H9 (cell line): ENCODE results near the gene ATOSB. TPM values are rescaled to one million over a fixed set of nuclear protein-coding genes. Genes with fewer than 3 reads are reported as not detected.

Experiments
- DNase-seq: peaks from one replicate; pipeline ENCODE4 v3.0.0-alpha.2; 2017
- H2AFZ ChIP-seq: one replicate; pipeline ENCODE4 v1.6.1; 2013; ENCODE audit warnings: mild to moderate bottlenecking, low read length, control low read depth, moderate library complexity
- H2AK5ac ChIP-seq: 2 replicates; pipeline ENCODE4 v1.6.1; 2013; ENCODE audit warnings: low read length, control low read depth, mixed read lengths; ENCODE audit not compliant: insufficient read length
- H2BK120ac ChIP-seq: one replicate; pipeline ENCODE4 v1.6.1; 2013; ENCODE audit warnings: low read depth, mild to moderate bottlenecking, low read length, control low read depth, inconsistent platforms; ENCODE audit not compliant: poor library complexity, severe bottlenecking
- H2BK12ac ChIP-seq: 2 replicates; pipeline ENCODE4 v1.6.1; 2013; ENCODE audit warnings: low read length, control low read depth, mixed read lengths, low read depth; ENCODE audit not compliant: insufficient read length
- H2BK15ac ChIP-seq: 2 replicates; pipeline ENCODE4 v1.6.1; 2013; ENCODE audit warnings: low read depth, low read length, control low read depth
- H2BK20ac ChIP-seq: one replicate; pipeline ENCODE4 v1.6.1; 2013; ENCODE audit warnings: low read depth, mild to moderate bottlenecking, low read length, control low read depth, inconsistent platforms; ENCODE audit not compliant: poor library complexity, severe bottlenecking
- H2BK5ac ChIP-seq: 2 replicates; pipeline ENCODE4 v1.6.1; 2013; ENCODE audit warnings: low read length, control low read depth, mixed read lengths; ENCODE audit not compliant: insufficient read length
- H3K14ac ChIP-seq: 2 replicates; pipeline ENCODE4 v1.6.1; 2013; ENCODE audit warnings: low read length, control low read depth; ENCODE audit not compliant: insufficient read depth
- H3K18ac ChIP-seq: 2 replicates; pipeline ENCODE4 v1.6.1; 2013; ENCODE audit warnings: low read depth, mild to moderate bottlenecking, mixed read lengths, low read length, control low read depth; ENCODE audit not compliant: insufficient read length
- H3K23ac ChIP-seq: 2 replicates; pipeline ENCODE4 v1.6.1; 2013; ENCODE audit warnings: low read length, control low read depth, mixed read lengths, low read depth; ENCODE audit not compliant: insufficient read length
- H3K23me2 ChIP-seq: 2 replicates; pipeline ENCODE4 v1.6.1; 2013; ENCODE audit warnings: low read depth, mild to moderate bottlenecking, mixed read lengths, low read length, control low read depth; ENCODE audit not compliant: insufficient read length, poor library complexity, severe bottlenecking
- H3K27ac ChIP-seq: 2 replicates; pipeline ENCODE4 v1.5.1; 2013; ENCODE audit warnings: low read length, control low read depth, mixed read lengths, low read depth; ENCODE audit not compliant: insufficient read length
- H3K27me3 ChIP-seq: 2 replicates; pipeline ENCODE4 v1.6.1; 2013; ENCODE audit warnings: low read length, control low read depth, inconsistent platforms; ENCODE audit not compliant: insufficient read depth
- H3K4ac ChIP-seq: 2 replicates; pipeline ENCODE4 v1.6.1; 2013; ENCODE audit warnings: low read depth, mild to moderate bottlenecking, control low read depth, inconsistent platforms, low read length, moderate library complexity
- H3K4me1 ChIP-seq: 2 replicates; pipeline ENCODE4 v1.6.1; 2013; ENCODE audit warnings: low read length, control low read depth, inconsistent platforms; ENCODE audit not compliant: insufficient read depth
- H3K4me2 ChIP-seq: 2 replicates; pipeline ENCODE4 v1.6.1; 2013; ENCODE audit warnings: low read length, control low read depth, mixed read lengths; ENCODE audit not compliant: insufficient read length, insufficient read depth
- H3K56ac ChIP-seq: 2 replicates; pipeline ENCODE4 v1.6.1; 2013; ENCODE audit warnings: low read depth, mild to moderate bottlenecking, mixed read lengths, low read length, control low read depth; ENCODE audit not compliant: insufficient read length
- H3K79me1 ChIP-seq: 2 replicates; pipeline ENCODE4 v1.6.1; 2013; ENCODE audit warnings: low read depth, mild to moderate bottlenecking, moderate library complexity, low read length, control low read depth, inconsistent platforms; ENCODE audit not compliant: insufficient read depth, poor library complexity, severe bottlenecking
- H3K79me2 ChIP-seq: 2 replicates; pipeline ENCODE4 v1.6.1; 2013; ENCODE audit warnings: low read length, control low read depth, inconsistent platforms; ENCODE audit not compliant: insufficient read depth
- H3K9ac ChIP-seq: 2 replicates; pipeline ENCODE4 v1.6.1; 2013; ENCODE audit warnings: low read length, control low read depth, mixed read lengths; ENCODE audit not compliant: insufficient read length; ENCODE audit errors: extremely low read depth
- H3K9me3 ChIP-seq: one replicate; pipeline ENCODE4 v1.6.1; 2013; ENCODE audit warnings: low read depth, low read length, inconsistent platforms; ENCODE audit not compliant: control insufficient read depth
- H3T11ph ChIP-seq: one replicate; pipeline ENCODE4 v1.6.1; 2013; ENCODE audit warnings: mild to moderate bottlenecking, low read length, control low read depth, inconsistent platforms
- H4K20me1 ChIP-seq: one replicate; pipeline ENCODE4 v1.6.1; 2013; ENCODE audit not compliant: control insufficient read depth, insufficient read length, insufficient read depth
- H4K5ac ChIP-seq: 2 replicates; pipeline ENCODE4 v1.6.1; 2013; ENCODE audit warnings: low read depth, mild to moderate bottlenecking, mixed read lengths, low read length, control low read depth; ENCODE audit not compliant: insufficient read length
- H4K8ac ChIP-seq: replicated peaks from 2 replicates; pipeline ENCODE4 v1.6.1; 2013; ENCODE audit warnings: low read length, control low read depth, mixed read lengths, low read depth; ENCODE audit not compliant: insufficient read length
- H4K91ac ChIP-seq: 2 replicates; pipeline ENCODE4 v1.6.1; 2013; ENCODE audit warnings: low read depth, mild to moderate bottlenecking, moderate library complexity, mixed read lengths, low read length, control low read depth; ENCODE audit not compliant: insufficient read length
- H3K27ac Mint-ChIP-seq, 3 experiments: 2 replicates in 2 of 3; 3 replicates in 1 of 3; pipeline ENCODE4 v1.8.0; 2020 to 2021; ENCODE audit warnings: mixed read lengths in 3 of 3, mild to moderate bottlenecking in 1 of 3, moderate library complexity in 1 of 3
- H3K27me3 Mint-ChIP-seq: 2 replicates; pipeline ENCODE4 v1.8.0; 2021; ENCODE audit warnings: low read depth, mild to moderate bottlenecking, moderate library complexity, mixed read lengths
- H3K36me3 Mint-ChIP-seq, 3 experiments: 2 replicates in 2 of 3; 3 replicates in 1 of 3; pipeline ENCODE4 v1.8.0; 2020 to 2021; ENCODE audit warnings: low read depth in 3 of 3, mixed read lengths in 3 of 3; ENCODE audit not compliant: insufficient read depth in 1 of 3
- H3K4me1 Mint-ChIP-seq, 2 experiments: 2 replicates each; pipeline ENCODE4 v1.8.0; 2020; ENCODE audit warnings: mixed read lengths in 2 of 2
- H3K4me3 Mint-ChIP-seq, 2 experiments: 2 replicates in 1 of 2; 3 replicates in 1 of 2; pipeline ENCODE4 v1.8.0; 2020 to 2021; ENCODE audit warnings: mild to moderate bottlenecking in 2 of 2, mixed read lengths in 2 of 2, moderate library complexity in 1 of 2
- H3K9me3 Mint-ChIP-seq, 2 experiments: 2 replicates in 1 of 2; 3 replicates in 1 of 2; pipeline ENCODE4 v1.8.0; 2020; ENCODE audit warnings: mild to moderate bottlenecking in 2 of 2, mixed read lengths in 2 of 2, moderate library complexity in 1 of 2
- WGBS: extraction: QIAGEN DNeasy Blood & Tissue Kit; methylation state at CpG from one replicate; pipeline ENCODE4 v1.1.7; 2013; ENCODE audit warnings: missing lambda C conversion rate, low lambda C conversion rate, mixed read lengths; ENCODE audit not compliant: insufficient read length; ENCODE audit errors: extremely low coverage; 5-methylcytosine and 5-hydroxymethylcytosine counted together
- total RNA-seq: library from RNA; stranded (reverse); gene quantifications from 2 replicates; pipeline ENCODE4 v1.2.1, GENCODE V29; 2021
- TF ChIP-seq, protein P1 (sequence below): fragments of 200-600 bp; sonication (generic); conservative IDR thresholded peaks from 3 replicates; pipeline ENCODE4 v1.8.0; 2021; ENCODE audit warnings: antibody characterized with exemption, mild to moderate bottlenecking

The ATOSB gene
- total RNA-seq, 1 experiment from 2014 or later, result 5.6 TPM

DNA sequence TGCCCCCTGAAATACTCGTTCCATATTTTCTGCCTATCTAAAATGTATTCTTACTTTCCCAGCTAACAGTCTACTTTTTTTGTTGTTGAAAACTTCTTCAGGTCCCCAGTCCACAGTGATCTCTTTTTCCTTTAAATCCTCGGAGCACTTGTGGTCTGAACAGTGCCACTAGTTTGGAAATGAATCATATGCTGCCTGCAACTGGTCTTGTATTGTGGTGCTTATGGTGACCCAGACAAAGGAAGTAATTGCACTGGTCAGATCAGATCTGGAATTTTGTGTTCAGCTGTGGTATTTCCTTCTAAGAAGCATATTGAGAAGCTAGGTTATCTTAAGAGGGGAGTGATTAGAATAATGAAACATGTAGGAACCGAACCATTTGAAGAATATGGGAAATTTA lies 49.0 kb upstream of the ATOSB start:
- TF ChIP-seq, protein P1, sequence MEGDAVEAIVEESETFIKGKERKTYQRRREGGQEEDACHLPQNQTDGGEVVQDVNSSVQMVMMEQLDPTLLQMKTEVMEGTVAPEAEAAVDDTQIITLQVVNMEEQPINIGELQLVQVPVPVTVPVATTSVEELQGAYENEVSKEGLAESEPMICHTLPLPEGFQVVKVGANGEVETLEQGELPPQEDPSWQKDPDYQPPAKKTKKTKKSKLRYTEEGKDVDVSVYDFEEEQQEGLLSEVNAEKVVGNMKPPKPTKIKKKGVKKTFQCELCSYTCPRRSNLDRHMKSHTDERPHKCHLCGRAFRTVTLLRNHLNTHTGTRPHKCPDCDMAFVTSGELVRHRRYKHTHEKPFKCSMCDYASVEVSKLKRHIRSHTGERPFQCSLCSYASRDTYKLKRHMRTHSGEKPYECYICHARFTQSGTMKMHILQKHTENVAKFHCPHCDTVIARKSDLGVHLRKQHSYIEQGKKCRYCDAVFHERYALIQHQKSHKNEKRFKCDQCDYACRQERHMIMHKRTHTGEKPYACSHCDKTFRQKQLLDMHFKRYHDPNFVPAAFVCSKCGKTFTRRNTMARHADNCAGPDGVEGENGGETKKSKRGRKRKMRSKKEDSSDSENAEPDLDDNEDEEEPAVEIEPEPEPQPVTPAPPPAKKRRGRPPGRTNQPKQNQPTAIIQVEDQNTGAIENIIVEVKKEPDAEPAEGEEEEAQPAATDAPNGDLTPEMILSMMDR, result no peak
- peaks cover 0 to 2% (median 0%) of the 10 kb centered on the region in 3 experiments; a peak in 1 of 7 replicates for H3K36me3 Mint-ChIP-seq
- no peak overlapping the region for H3K18ac ChIP-seq
- no peak overlapping the region for H2BK12ac ChIP-seq
- no peak overlapping the region for H3K27ac ChIP-seq
- H3K9me3 Mint-ChIP-seq, result no peaks in the 10 kb centered on the region
- H3K27ac Mint-ChIP-seq, result no peak overlapping the region; a peak in 2 of 7 replicates
- DNase-seq, result no peak
- no peak overlapping the region for H4K8ac ChIP-seq
- no peak overlapping the region for H2BK120ac ChIP-seq
- H3K9me3 ChIP-seq, result no peaks in the 10 kb centered on the region
- no peak overlapping the region for H2AK5ac ChIP-seq
- H4K5ac ChIP-seq, result no peak overlapping the region
- H3K4me3 Mint-ChIP-seq, result no peak overlapping the region
- no peak overlapping the region for H3K4me2 ChIP-seq
- H3K14ac ChIP-seq, result no peak overlapping the region
- no peak overlapping the region for H2BK20ac ChIP-seq
- no peak overlapping the region for H3K4ac ChIP-seq
- H3T11ph ChIP-seq, result no peak overlapping the region
- H4K20me1 ChIP-seq, result no peaks in the 10 kb centered on the region
- H3K4me1 ChIP-seq, result peaks cover 4% of the 10 kb centered on the region; the same call in 1 of the 2 replicates
- no peak overlapping the region for H2AFZ ChIP-seq
- no peaks in the 10 kb centered on the region for H3K27me3 Mint-ChIP-seq
- H4K91ac ChIP-seq, result no peak overlapping the region
- no peak overlapping the region for H3K23ac ChIP-seq
- H3K79me1 ChIP-seq, result no peaks in the 10 kb centered on the region
- H3K27me3 ChIP-seq, result no peaks in the 10 kb centered on the region
- H3K4me1 Mint-ChIP-seq, result peaks cover 23 to 31% of the 10 kb centered on the region in 2 experiments
- no peak overlapping the region for H3K9ac ChIP-seq
- no peaks in the 10 kb centered on the region; the same call in 1 of the 2 replicates for H3K79me2 ChIP-seq
- H2BK5ac ChIP-seq, result no peak overlapping the region
- no peak overlapping the region for H3K56ac ChIP-seq
- no CpG with 5 or more reads among the region's 3 CpGs for WGBS
- no peak overlapping the region for H2BK15ac ChIP-seq
- H3K23me2 ChIP-seq, result no peaks in the 10 kb centered on the region
